NCI-H2171 (cell line): ENCODE measurements around the gene ZNF432.
"Not testable (repeated sequence)": the region's sequence is repeated elsewhere in the genome, so short reads cannot be mapped to it uniquely, and the experiment has no call there.

ENCODE experiments used
- DNase-seq: peaks from one replicate; lab custom pipeline; 2025; lab: John Stamatoyannopoulos, UW

ZNF432 gene

GRCh38 chr19:52048555-52049501, at the start of gene ZNF432:
TSS of gene ZNF432 (minus strand) at chr19:52048838. CDS start at chr19:52046868, 1,970 bp downstream.
- peak; percentile 81 for DNase-seq

- not testable (repeated sequence) for DNase-seq
Observed at GRCh38 chr19:52096416-52096815, 47.8 kb upstream of the ZNF432 start.

- DNase-seq, result peak; percentile 83
Observed at GRCh38 chr19:52095172-52096014, 46.8 kb upstream of the ZNF432 start, which contains the start of gene ZNF841. TSS of gene ZNF841 (minus strand) at chr19:52095765. CDS start at chr19:52084801, 10,964 bp downstream.

GRCh38 chr19:52094526-52095130, 46.0 kb upstream of the ZNF432 start:
- no peak for DNase-seq

- no peak for DNase-seq
Observed at GRCh38 chr19:52086481-52086880, 37.8 kb upstream of the ZNF432 start.

GRCh38 chr19:52070496-52070895, 21.9 kb upstream of the ZNF432 start:
- DNase-seq, result no peak

- DNase-seq, result no peak
Observed at GRCh38 chr19:52069653-52070052, 21.0 kb upstream of the ZNF432 start.

- DNase-seq, result no peak
Observed at GRCh38 chr19:52066258-52066863, 17.7 kb upstream of the ZNF432 start.

GRCh38 chr19:52065399-52065798, 16.8 kb upstream of the ZNF432 start:
- no peak for DNase-seq

- not testable (repeated sequence) for DNase-seq
Observed at GRCh38 chr19:52056480-52056879, 7.8 kb upstream of the ZNF432 start.

- DNase-seq, result not testable (repeated sequence)
Observed at GRCh38 chr19:52051736-52052135, 3.1 kb upstream of the ZNF432 start.

- DNase-seq, result no peak
Observed at GRCh38 chr19:52039169-52039568, 9.5 kb downstream of the ZNF432 start.

- no peak for DNase-seq
Observed at GRCh38 chr19:52034051-52034728, 14.4 kb downstream of the ZNF432 start.

GRCh38 chr19:52028780-52029123, 19.9 kb downstream of the ZNF432 start:
- DNase-seq, result no peak

- peak; percentile 82 for DNase-seq
Observed at GRCh38 chr19:52028027-52028779, 20.4 kb downstream of the ZNF432 start, which contains the start of gene ZNF614. TSS of gene ZNF614 (minus strand) at chr19:52028379. CDS start at chr19:52025745, 2,634 bp downstream.

GRCh38 chr19:52026255-52026990, 22.2 kb downstream of the ZNF432 start:
- DNase-seq, result not testable (repeated sequence)

- not testable (repeated sequence) for DNase-seq
Observed at GRCh38 chr19:52024478-52024877, 24.2 kb downstream of the ZNF432 start.

GRCh38 chr19:52022193-52022592, 26.4 kb downstream of the ZNF432 start:
- no peak for DNase-seq

- no peak for DNase-seq
Observed at GRCh38 chr19:52020506-52020905, 28.1 kb downstream of the ZNF432 start.

- no peak for DNase-seq
Observed at GRCh38 chr19:52010674-52011073, 38.0 kb downstream of the ZNF432 start.
